GM12878 (cell line): ENCODE data around the gene ADARB1. TPM values are rescaled to one million over a fixed set of nuclear protein-coding genes. Genes with fewer than 3 reads are reported as not detected.

Experiments
- ATAC-seq: fragments of 200-7000 bp; cut with Tn5 transposase; 3 replicates; pipeline ENCODE4 v1.9.1; 2020; ENCODE audit warnings: mild to moderate bottlenecking, moderate library complexity
- BruUV-seq: library from RNA; stranded (reverse); fragments of 400-500 nt; replicated peaks from 2 replicates; lab custom pipeline; 2021; lab: Mats Ljungman, UMichigan
- CTCF ChIA-PET: fragments of 300-600 bp; sonication (Branson Sonifier 250); formaldehyde crosslinking; extraction: SDS; loops from one replicate; lab custom pipeline; 2021; ENCODE audit warnings: inconsistent platforms; lab: Yijun Ruan, JAX
- POLR2A ChIA-PET: fragments of 350-600 bp; formaldehyde crosslinking; extraction: SDS; loops from one replicate; lab custom pipeline; 2021; ENCODE audit warnings: inconsistent platforms; lab: Charles Lee
- RAD21 ChIA-PET: fragments of 300-600 bp; sonication (Branson Sonifier 250); formaldehyde crosslinking; loops from one replicate; lab custom pipeline; 2023; ENCODE audit warnings: antibody characterized with exemption; ENCODE audit not compliant: unreplicated experiment; lab: Charles Lee
- SMC1A ChIA-PET: fragments of 300-600 bp; sonication (Branson Sonifier 250); formaldehyde crosslinking; loops from one replicate; lab custom pipeline; 2023; ENCODE audit not compliant: unreplicated experiment, uncharacterized antibody; lab: Charles Lee
- DNase-seq: peaks from one replicate; pipeline ENCODE4 v3.0.0-alpha.2; 2011; ENCODE audit warnings: low read depth, low spot score
- FAIRE-seq: peaks from 3 replicates; lab custom pipeline; 2011; peaks lifted over from hg19 to GRCh38; lab: Jason Lieb, UNC
- H2AFZ ChIP-seq: 2 replicates; pipeline ENCODE4 v1.6.0; 2011; ENCODE audit warnings: low read depth, low read length, control low read depth; ENCODE audit not compliant: control insufficient read depth
- H3K27ac ChIP-seq: 2 replicates; pipeline ENCODE4 v1.5.1; 2011; ENCODE audit warnings: control low read depth; ENCODE audit not compliant: control insufficient read depth, insufficient read depth
- H3K27me3 ChIP-seq, 2 experiments: replicated peaks in 1 of 2; 2 replicates each; pipeline versions ENCODE4 v1.6.0 to v1.6.1; 2011; ENCODE audit warnings: low read length in 1 of 2; ENCODE audit not compliant: control insufficient read depth in 2 of 2, insufficient read depth in 2 of 2
- H3K36me3 ChIP-seq, 2 experiments: 2 replicates each; pipeline ENCODE4 v1.5.1; 2011; ENCODE audit warnings: low read length in 1 of 2; ENCODE audit not compliant: control insufficient read depth in 2 of 2, insufficient read depth in 2 of 2
- H3K4me1 ChIP-seq: 2 replicates; pipeline ENCODE4 v1.6.1; 2011; ENCODE audit warnings: mild to moderate bottlenecking, low read length, moderate library complexity, mixed read lengths; ENCODE audit not compliant: control insufficient read depth, insufficient read depth
- H3K4me2 ChIP-seq: 2 replicates; pipeline ENCODE4 v1.6.0; 2011; ENCODE audit warnings: control low read depth; ENCODE audit not compliant: control insufficient read depth, insufficient read depth
- H3K4me3 ChIP-seq: fragments of 200-600 bp; sonication (generic); 2 replicates; pipeline ENCODE4 v1.5.1; 2016
- H3K79me2 ChIP-seq: 2 replicates; pipeline ENCODE4 v1.6.0; 2011; ENCODE audit warnings: low read length; ENCODE audit not compliant: control insufficient read depth, insufficient read depth
- H3K9ac ChIP-seq: 2 replicates; pipeline ENCODE4 v1.8.0; 2011; ENCODE audit warnings: low read length, control low read depth, mixed read lengths; ENCODE audit not compliant: control insufficient read depth, insufficient read depth
- H3K9me3 ChIP-seq: replicated peaks from 3 replicates; pipeline ENCODE4 v1.5.1; 2011; ENCODE audit warnings: mild to moderate bottlenecking, low read length; ENCODE audit not compliant: control insufficient read depth, insufficient read depth
- H4K20me1 ChIP-seq: 2 replicates; pipeline ENCODE4 v1.6.0; 2011; ENCODE audit not compliant: control insufficient read depth, insufficient read depth
- CHD2 ChIP-seq: IDR thresholded peaks from 2 replicates; pipeline ENCODE4 v1.6.1; 2011; ENCODE audit warnings: low read depth, low read length, improper control_type of control experiment, borderline replicate concordance
- CTCF ChIP-seq, 3 experiments: IDR thresholded peaks in 2 of 3; conservative IDR thresholded peaks in 1 of 3; 2 replicates each; pipeline ENCODE4 v1.5.1; 2011; ENCODE audit warnings: low read depth in 3 of 3, low read length in 3 of 3, mild to moderate bottlenecking in 3 of 3, control low read depth in 2 of 3, moderate library complexity in 2 of 3, inconsistent platforms in 1 of 3, mixed read lengths in 1 of 3; ENCODE audit not compliant: control insufficient read depth in 2 of 3, insufficient read depth in 1 of 3; ENCODE audit errors: extremely low read depth in 1 of 3
- RAD21 ChIP-seq: IDR thresholded peaks from 2 replicates; pipeline ENCODE4 v1.6.1; 2011; ENCODE audit warnings: mild to moderate bottlenecking, low read depth, low read length, moderate library complexity; ENCODE audit not compliant: insufficient read depth
- RUNX3 ChIP-seq: IDR thresholded peaks from 2 replicates; pipeline ENCODE4 v1.6.1; 2012; ENCODE audit warnings: low read length, inconsistent platforms
- SKIL ChIP-seq: fragments of 450-650 bp; IDR thresholded peaks from 2 replicates; pipeline ENCODE4 v1.6.1; 2017; ENCODE audit warnings: mild to moderate bottlenecking, low read depth, inconsistent platforms; ENCODE audit not compliant: poor library complexity, severe bottlenecking
- SMC3 ChIP-seq: IDR thresholded peaks from 2 replicates; pipeline ENCODE4 v1.6.1; 2011; ENCODE audit warnings: low read length, improper control_type of control experiment, borderline replicate concordance
- WGBS: methylation state at CpG from one replicate; pipeline ENCODE4 v1.1.6; 2016; ENCODE audit warnings: low lambda C conversion rate; ENCODE audit not compliant: insufficient replicate concordance, insufficient coverage; ENCODE audit errors: missing lambda C conversion rate; 5-methylcytosine and 5-hydroxymethylcytosine counted together
- in situ Hi-C: fragments of 300-500 bp; cut with MboI; formaldehyde crosslinking; loops from 9 replicates; pipeline ENCODE4 v1.14.3; 2018; ENCODE audit warnings: mixed read lengths
- intact Hi-C: fragments of 100-400 bp; cut with micrococcal nuclease; formaldehyde crosslinking; loops from one replicate; pipeline ENCODE4 v1.14.2; 2022; ENCODE audit not compliant: unreplicated experiment
- polyA plus RNA-seq, 11 experiments: library from polyadenylated mRNA; depleted of rRNA in 4 of 11; unstranded in 6 of 11; stranded (reverse) in 5 of 11; fragments of >200 nt; fragmentation: Nextera tagmentation in 4 of 11; fragmentation: Illumina TruSeq in 1 of 11; extraction: Ambion mirVana in 4 of 11; extraction: Trizol in 1 of 11; gene quantifications; 1 replicate in 1 of 11; 2 replicates in 10 of 11; pipeline versions ENCODE4 v1.2.1 to v1.2.3, GENCODE V29; 2011 to 2016; ENCODE audit warnings: inconsistent platforms in 2 of 11, missing spikeins in 2 of 11, low read depth in 1 of 11
- total RNA-seq, 4 experiments: library from RNA; depleted of rRNA in 3 of 4; stranded (reverse); fragments of >200 nt in 3 of 4; fragmentation: Illumina TruSeq in 1 of 4; extraction: Trizol in 1 of 4; gene quantifications; 2 replicates each; pipeline versions ENCODE4 v1.2.1 to v1.2.3, GENCODE V29; 2013 to 2021

Gene ADARB1
- total and polyA plus RNA-seq, 10 of the 15 experiments (the other 5 are each of a cell fraction or from before 2014, with no cell fraction given): 5.7 to 61.7 (median 25.3) TPM

DNA sequence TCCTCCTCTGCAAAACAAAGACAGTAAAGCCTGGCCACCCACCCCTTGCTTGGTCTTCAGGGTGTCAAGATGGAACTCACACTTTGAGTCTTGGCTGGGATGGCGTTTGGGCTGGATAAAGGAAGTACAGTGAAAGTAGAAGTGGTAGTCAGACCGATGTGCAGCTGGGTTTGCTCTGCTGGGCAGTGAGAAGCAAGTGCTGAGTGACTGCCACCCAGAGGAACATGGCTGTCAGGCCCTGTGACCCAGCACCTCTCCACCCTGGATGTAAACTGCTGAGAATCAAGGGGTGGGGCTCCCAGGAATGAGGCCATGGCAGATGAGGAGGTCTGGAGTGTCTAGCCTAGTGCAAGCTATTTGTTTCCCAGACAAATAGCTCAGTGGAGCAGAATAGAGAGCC lies 162.1 kb downstream of the ADARB1 start:
- intact Hi-C loops: loop anchor here (5.0 kb wide), 1 partner anchor 94 kb away; no protein-coding TSS in a partner anchor
- Histone ChIP-seq H3K4me1 (no peaks in the 10 kb centered on the region), H3K27ac (no peak overlapping the region), H3K27me3 (no peaks in the 10 kb centered on the region), H4K20me1 (no peaks in the 10 kb centered on the region), H3K9ac (no peak overlapping the region), H3K36me3 (no peaks in the 10 kb centered on the region), H3K79me2 (no peaks in the 10 kb centered on the region), H3K4me2 (no peak overlapping the region), H3K4me3 (no peak overlapping the region), H2AFZ (no peak overlapping the region), H3K9me3 (no peaks in the 10 kb centered on the region)
- no TSS peak for BruUV-seq
- ATAC-seq (peak; percentile 81), DNase-seq (no peak), FAIRE-seq (no peak)
- in situ Hi-C loops: no loop called here
- ChIA-PET RAD21 (interaction anchor here (1.1 kb wide), 1 partner anchor 96 kb away, joined by 3 read pairs; no protein-coding TSS in a partner anchor), POLR2A (no interaction called here), CTCF (interaction anchor here (1.0 to 1.8 kb wide), 4 partner anchors 83 to 98 kb away, joined by 3 to 7 read pairs (median 6); no protein-coding TSS in a partner anchor), SMC1A (interaction anchor here (1.6 kb wide), 1 partner anchor 95 kb away, joined by 5 read pairs; no protein-coding TSS in a partner anchor)
- peak; percentile 4; the same call in 1 of the 2 replicates for TF ChIP-seq SMC3
- TF ChIP-seq SKIL: no peak
- TF ChIP-seq CTCF (IDR thresholded peaks at IDR 0.05 in 2 of 3, conservative IDR thresholded peaks at IDR 0.05 in 1 of 3; ENCODE audit: control insufficient read depth in 2 of 3, extremely low read depth in 1 of 3, insufficient read depth in 1 of 3, low read depth in 3 of 3, low read length in 3 of 3): peak; percentile 19 to 38 (median 32); a peak in 4 of 6 replicates
- TF ChIP-seq CHD2: no peak
- TF ChIP-seq RUNX3: no peak
- peak; percentile 31; the same call in 1 of the 2 replicates for TF ChIP-seq RAD21
- 0% methylated on average over 2 of the region's 2 CpGs for WGBS
